GM18499 (cell line): Measurements from ENCODE around the gene NPIPB2.
"Not testable (repeated sequence)": the region's sequence is repeated elsewhere in the genome, so short reads cannot be mapped to it uniquely, and the experiment has no call there.

ENCODE experiments used
- ATAC-seq: cut with Tn5 transposase; IDR thresholded peaks from one replicate; pipeline ENCODE4 v1.9.1; 2021; ENCODE audit warnings: moderate number of reproducible peaks; ENCODE audit not compliant: insufficient read depth, unreplicated experiment

The NPIPB2 gene

DNA sequence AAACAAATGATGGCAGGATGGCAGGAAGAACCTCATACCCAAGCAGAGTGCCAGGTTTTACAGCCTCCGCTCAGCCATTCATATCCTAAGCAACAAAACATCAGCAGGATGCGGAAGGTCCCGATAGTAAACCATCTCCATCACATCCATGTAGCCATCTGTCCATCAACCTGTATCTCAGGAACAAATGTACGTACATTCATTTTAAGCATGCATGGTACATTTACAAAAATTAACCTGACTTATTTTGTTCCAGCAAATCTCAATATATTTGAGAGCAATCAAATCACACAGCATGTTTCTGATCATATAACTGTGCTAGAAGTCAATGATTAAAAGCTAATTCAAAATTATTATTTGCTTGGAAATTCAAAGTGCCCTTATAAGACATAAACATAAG, at the start of gene NPIPB2:
Gene NPIPB2 (minus strand): TSS at position 101 of the 400 bp plus-strand sequence. CDS start 0 bp downstream, at position 101.
- ATAC-seq: not testable (repeated sequence)

DNA sequence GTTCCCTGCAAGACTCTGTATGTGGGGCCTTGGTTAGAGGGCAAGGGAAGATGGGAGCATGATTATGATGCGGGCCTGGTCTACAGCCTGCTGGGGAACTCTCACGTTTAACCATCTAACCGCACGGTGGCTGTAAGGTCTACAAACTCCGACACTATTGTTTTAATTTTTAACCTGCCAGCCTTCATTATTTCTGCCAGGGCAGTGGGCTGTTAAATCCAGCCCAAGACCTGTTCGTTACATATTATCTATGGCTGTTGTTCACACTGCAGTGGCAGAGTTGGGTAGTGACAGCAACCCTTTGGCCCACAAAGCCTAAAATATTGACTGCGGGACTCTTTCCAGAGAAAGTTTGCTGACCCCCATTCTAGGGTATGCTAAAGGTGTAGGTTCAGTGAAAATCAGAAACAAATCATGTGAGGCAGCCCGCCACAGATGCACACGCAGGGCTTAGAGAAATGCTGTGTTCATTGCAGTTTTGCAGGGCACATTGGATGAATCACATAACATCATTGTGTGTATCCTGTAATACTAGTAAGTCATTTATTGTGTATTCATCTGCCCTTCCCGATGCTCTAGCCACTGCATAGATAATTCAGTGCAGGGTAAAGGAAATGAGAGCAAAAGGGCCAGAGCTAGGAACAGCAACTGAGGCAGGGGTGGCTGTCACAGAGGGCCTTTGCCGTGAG, 49.0 kb upstream of the NPIPB2 start:
- ATAC-seq: no peak

DNA sequence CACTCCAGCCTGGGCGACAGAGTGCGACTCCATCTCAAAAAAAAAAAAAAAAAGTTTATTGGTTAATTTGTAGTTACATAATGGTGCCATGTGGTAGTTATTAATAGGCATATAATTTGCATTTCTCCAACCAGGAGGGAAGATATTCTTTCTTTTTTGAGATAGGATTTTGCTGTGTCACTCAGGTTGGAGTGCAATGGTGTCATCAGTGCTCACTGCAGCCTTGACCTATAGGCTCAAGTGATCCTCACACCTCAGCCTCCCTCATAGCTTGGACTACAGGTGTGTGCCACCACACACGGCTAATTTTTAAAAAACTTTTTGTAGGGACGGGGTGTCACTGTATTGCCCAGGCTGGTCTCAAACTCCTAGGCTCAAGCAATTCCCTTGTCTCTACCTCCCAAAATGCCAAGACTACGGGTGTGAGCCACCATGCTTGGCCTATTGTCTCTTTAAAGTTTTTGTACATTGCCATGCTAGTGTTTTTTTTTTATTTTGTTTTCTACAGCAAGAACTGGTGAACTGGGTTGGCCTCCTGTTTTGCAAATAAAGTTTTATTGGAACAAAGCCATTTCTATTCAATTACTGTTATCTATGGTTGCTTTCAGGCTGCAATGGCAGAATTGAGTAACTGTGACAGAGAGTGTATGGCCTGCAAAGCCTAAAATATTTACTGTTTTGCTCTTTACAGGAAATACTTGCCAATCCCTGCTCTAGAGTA, 46.6 kb upstream of the NPIPB2 start:
- ATAC-seq: no peak

DNA sequence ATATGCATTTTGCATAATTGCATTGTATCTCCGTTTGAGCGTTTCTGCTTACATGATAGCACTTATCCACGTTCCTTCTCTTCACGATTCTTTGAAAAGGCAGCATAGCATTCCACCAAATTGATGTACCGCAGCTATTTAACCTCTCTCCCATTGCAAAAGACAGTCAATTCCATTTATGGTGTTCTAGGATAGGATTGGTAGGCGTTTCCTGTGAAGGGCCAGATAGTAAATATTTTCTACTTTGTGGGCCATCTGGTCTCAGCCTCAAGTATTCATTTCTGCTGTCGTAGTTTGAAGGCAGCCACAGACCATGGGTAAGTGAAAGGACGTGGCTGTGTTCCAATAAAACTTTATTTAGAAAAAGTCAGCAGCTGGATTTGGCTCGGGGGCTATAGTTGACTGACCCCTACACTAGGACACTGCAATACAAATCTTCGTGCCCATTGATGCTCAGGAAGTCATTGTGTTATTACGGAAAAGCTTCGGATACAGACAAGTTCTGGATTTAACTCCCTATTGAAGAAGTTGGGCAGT, 44.7 kb upstream of the NPIPB2 start:
- no peak for ATAC-seq

DNA sequence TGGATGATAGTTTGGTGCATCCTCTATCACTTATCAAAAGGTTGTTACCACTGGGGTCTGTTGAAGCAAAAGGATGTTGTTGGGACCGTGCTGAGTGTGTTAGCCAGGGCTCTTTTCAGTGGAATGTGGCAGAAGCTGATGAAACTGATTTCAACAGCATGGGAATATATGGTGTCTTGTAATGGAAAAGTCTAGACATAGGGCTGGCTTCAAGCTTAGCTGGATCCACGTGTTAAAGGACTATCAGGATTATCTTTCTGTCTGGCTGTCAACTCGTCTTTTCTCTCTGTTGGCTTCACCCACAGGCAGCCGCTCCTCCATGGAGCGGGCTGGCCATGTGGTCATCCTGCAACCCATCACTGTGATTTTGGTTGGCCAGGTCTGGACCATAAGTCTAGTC, 43.4 kb upstream of the NPIPB2 start:
- ATAC-seq: no peak

DNA sequence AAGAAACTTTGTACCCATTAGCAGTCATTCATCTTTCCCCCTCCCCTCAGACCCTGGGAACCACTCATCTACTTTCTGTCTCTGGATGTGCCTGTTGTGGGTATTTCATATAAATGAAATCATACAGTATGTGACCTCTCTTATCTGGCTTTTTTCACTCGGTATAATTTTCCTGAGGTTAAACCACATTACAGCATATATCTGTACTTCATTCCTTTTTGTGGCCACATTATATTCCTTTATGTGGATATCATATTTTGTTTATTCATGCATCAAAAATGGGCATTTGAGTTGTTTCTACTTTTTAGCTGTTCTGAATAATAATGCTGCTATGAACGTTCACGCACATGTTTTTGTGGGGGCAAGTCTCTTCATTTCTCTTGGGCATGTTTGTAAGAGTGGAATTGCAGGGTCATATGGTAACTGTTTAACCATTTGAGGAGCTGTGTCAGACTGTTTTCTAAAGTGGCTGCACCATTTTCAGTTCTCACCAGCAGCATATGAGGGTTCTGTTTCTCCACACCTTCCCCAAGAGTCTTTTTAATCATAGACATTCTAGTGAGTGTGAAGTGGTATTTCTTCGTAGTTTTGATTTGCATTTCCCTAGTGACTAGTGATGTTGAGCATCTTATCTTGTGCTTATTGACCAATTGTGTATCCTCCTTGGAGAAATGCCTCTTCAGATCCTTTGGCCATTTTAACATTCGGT, 38.4 kb upstream of the NPIPB2 start:
- ATAC-seq: no peak

DNA sequence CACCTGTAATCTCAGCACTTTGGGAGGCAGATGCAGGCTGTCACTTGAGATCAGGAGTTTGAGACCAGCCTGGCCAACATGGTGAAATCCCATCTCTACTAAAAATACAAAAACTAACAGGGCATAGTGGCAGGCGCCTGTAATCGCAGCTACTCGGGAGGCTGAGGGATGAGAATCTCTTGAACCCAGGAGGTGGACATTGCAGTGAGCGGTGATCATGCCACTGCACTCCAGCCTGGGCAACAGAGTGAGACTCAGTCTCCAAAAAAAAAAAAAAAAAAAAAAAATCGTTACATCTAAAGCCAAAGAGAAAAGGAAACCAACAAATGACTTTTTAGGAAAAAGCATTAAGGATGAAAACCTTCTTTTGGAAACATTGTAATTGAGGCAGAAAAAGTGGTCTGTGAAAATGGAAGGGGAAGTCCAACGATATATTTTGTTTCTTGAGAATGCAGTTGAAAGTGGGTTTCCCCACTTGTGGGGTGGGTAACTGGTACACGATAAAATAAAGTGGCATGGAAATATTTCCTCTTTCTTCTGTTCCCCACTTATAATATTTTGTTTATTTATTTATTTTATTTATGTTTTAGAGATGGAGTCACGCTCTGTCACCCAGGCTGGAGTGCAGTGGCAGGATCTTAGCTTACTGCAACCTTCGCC, 37.3 kb upstream of the NPIPB2 start:
- ATAC-seq: no peak

GRCh38 chr16:11978080-11978479, 36.2 kb upstream of the NPIPB2 start:
- ATAC-seq: no peak

- ATAC-seq: no peak
Measured at GRCh38 chr16:11977376-11978041, 35.7 kb upstream of the NPIPB2 start.

DNA sequence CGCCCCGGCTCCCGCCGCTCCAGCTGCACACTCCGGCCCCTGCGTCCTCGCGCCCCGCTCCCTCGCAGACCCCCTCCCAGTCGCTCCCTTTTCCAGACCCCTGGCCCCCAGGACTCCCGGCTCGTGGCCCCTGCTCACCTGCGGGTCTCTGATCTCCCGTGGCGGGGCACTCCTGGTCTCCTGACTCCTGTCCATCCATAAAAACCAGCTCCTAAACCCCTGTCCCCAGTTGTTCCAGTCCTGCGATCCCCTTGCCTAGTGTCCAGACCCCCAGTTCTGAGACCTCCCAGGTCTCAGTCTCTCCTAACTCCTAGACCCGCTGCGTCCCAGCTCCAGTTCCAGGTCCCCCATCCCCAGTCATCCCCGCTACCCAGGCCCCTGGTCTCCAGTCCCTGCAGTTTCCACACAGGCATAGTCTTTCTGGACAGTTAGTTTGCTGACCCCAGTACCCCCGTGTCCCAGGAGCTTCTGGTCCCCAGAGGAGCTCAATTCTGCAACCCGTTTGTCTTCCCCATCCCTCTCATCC, 35.1 kb upstream of the NPIPB2 start:
- no peak for ATAC-seq

GRCh38 chr16:11973070-11973469, 31.2 kb upstream of the NPIPB2 start:
- no peak for ATAC-seq

DNA sequence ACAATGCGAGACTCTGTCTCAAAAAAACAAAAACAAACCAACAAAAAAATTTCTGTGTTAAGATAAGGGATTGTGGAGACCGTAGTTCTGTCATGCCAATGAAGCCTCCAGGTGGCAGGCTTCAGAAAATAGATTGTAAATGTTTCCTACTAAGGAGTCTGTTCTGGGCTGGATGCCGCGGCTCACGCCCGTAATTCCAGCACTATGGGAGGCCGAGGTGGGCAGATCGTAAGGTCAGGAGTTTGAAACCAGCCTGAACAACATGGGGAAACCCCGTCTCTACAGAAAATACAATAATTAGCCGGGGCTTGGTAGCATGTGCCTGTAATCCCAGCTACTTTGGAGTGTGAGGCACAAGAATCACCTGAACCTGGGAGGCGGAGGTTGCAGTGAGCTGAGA, 30.3 kb upstream of the NPIPB2 start:
- ATAC-seq: no peak

DNA sequence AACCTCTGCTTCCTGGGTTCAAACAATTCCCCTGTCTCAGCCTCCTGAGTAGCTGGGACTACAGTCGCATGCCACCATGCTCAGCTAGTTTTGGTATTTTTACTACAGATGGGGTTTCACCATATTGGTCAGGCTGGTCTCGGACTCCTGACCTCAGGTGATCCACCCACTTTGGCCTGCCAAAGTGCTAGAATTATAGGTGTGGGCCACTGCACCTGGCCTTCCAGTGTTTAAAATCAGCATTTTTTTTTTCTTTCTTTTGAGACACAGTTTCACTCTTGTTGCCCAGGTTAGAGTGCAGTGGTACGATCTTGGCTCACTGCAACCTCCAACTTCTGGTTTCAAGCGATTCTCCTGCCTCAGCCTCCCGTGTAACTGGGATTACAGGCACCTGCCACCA, 28.4 kb upstream of the NPIPB2 start:
- ATAC-seq: not testable (repeated sequence)

GRCh38 chr16:11968577-11968976, 26.7 kb upstream of the NPIPB2 start:
- no peak for ATAC-seq

DNA sequence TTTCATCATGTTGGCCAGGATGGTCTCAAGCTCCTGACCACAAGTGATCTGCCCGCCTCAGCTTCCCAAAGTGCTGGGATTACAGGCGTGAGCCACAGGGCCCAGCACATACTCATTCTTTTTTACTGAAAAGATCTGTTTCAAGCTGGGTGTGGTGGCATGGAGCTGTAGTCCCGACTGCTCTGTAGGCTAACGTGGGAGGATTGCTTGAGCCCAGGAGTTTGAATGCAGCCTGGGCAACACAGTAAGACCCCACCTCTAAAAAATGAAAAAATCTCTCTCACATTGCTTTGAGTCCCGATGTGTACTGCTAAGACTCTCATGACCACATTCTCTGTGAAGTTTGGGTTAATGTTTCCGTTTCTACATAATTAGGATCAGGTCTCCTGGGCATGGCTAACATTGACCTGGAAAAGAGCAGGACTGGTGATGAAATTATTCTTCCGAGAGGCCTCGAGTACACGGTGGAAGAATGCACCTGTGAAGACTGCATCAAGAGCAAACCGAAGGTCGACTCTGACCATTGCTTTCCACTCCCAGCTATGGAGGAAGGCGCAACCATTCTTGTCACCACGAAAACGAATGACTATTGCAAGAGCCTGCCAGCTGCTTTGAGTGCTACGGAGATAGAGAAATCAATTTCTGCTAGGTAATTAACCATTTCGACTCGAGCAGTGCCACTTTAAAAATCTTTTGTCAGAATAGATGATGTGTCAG, 25.5 kb upstream of the NPIPB2 start:
- ATAC-seq: no peak

DNA sequence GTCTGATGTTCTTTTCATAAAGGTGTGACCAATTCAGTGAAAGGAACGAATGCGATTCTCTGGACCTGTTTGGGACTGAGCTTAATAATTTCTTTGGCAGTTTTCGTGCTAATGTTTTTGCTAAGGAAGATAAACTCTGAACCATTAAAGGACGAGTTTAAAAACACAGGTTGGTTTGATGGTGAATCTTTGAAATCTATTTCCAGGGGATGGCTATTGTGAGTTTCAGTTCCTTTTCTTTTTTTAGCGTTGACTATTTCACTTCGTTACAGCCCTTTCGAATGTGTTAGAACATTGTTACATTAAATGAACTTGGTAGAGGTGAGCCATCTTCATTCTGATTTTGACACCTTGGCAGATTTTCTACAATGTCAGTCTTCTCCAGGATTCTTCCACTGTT, 24.3 kb upstream of the NPIPB2 start:
- no peak for ATAC-seq

DNA sequence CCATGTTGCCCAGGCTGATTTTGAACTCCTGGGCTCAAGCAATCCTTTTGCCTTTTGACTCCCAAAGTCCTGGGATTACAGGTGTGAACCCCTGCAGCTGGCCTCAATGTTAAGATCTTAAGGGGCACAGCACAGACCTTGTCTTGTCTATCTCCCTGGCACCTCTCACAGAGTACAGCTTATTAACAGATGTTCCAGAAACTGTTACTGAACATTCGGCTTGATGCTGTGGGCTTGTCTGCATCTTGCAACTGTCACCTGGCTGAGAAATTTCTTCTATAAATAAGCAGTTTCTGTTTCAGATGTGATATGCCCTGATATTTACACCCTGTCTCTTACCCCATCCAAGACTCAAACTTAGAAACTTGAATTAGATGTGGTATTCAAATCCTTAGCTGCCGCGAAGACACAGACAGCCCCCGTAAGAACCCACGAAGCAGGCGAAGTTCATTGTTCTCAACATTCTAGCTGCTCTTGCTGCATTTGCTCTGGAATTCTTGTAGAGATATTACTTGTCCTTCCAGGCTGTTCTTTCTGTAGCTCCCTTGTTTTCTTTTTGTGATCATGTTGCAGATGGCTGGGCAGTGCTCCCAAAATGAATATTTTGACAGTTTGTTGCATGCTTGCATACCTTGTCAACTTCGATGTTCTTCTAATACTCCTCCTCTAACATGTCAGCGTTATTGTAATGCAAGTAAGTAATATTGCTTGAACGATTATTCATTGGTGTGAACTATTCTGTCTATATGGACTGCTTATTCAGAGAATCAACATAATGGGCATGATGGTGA, 23.1 kb upstream of the NPIPB2 start, which contains the start of gene TNFRSF17:
Gene TNFRSF17 (plus strand): TSS at position 450 of the 791 bp plus-strand sequence. CDS start 115 bp downstream, at position 565.
- peak; percentile 64 for ATAC-seq

DNA sequence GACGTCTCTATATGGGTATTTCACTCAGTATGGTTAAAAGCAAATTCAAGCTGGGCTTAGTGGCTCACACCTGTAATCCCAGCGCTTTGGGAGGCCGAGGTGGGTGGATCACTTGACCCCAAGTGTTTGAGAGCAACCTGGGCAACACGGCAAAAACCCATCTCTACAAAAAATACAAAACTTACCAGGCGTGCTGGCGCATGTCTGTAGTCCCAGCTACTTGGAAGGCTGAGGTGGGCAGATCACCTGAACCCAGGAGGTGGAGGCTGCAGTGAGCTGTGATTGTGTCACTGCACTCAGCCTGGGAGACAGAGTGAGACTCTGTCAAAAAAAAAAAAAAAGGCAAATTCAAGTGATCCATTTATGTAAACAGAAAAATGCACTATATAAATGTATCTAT, 21.9 kb upstream of the NPIPB2 start:
- ATAC-seq: no peak
